ENCODE data around the gene MAGED2. TPM values are rescaled to one million over a fixed set of nuclear protein-coding genes. Genes with fewer than 3 reads are reported as not detected.

MAGED2 gene
- total and polyA plus RNA-seq, 2 experiments from 2014 or later: 509 to 612 TPM

GRCh38 chrX:54776061-54776460 lies 31.5 kb upstream of the MAGED2 start:
- no peaks in the 10 kb centered on the region for H3K79me2 ChIP-seq
- H3K36me3 ChIP-seq (replicated peaks; ENCODE audit: insufficient read depth, low read depth): no peaks in the 10 kb centered on the region
- H2AFZ ChIP-seq: no peak overlapping the region
- no peaks in the 10 kb centered on the region for H3K27me3 ChIP-seq
- TF ChIP-seq EZH2 (IDR thresholded peaks at IDR 0.05; ENCODE audit: borderline replicate concordance) (no peak), CTCF (IDR thresholded peaks at IDR 0.05; ENCODE audit: poor library complexity) (no peak), EZH2phosphoT487 (IDR thresholded peaks at IDR 0.05; ENCODE audit: low read depth, severe bottlenecking, unreplicated experiment) (no peak)
- no peaks in the 10 kb centered on the region for H3K9me3 ChIP-seq (ENCODE audit: low read depth)
- peaks cover 2% of the 10 kb centered on the region for H3K4me1 ChIP-seq (ENCODE audit: insufficient read depth)
- H3K4me2 ChIP-seq: no peak overlapping the region
- no peak for DNase-seq (ENCODE audit: low spot score)
- H4K20me1 ChIP-seq (ENCODE audit: insufficient read depth, poor library complexity, severe bottlenecking): no peaks in the 10 kb centered on the region
- no peak overlapping the region for H3K27ac ChIP-seq
- H3K4me3 ChIP-seq: no peak overlapping the region
- H3K9me2 ChIP-seq (replicated peaks; ENCODE audit: insufficient read depth): no peaks in the 10 kb centered on the region
- WGBS (ENCODE audit: low lambda C conversion rate, missing lambda C conversion rate): 75% methylated on average over 6 of the region's 6 CpGs

GRCh38 chrX:54776987-54777672 lies 30.4 kb upstream of the MAGED2 start:
- H3K27me3 ChIP-seq: no peaks in the 10 kb centered on the region
- no peaks in the 10 kb centered on the region for H3K9me2 ChIP-seq (replicated peaks; ENCODE audit: insufficient read depth)
- TF ChIP-seq CTCF (IDR thresholded peaks at IDR 0.05; ENCODE audit: poor library complexity) (no peak), EZH2 (IDR thresholded peaks at IDR 0.05; ENCODE audit: borderline replicate concordance) (no peak), EZH2phosphoT487 (IDR thresholded peaks at IDR 0.05; ENCODE audit: low read depth, severe bottlenecking, unreplicated experiment) (no peak)
- WGBS (ENCODE audit: low lambda C conversion rate, missing lambda C conversion rate): 74% methylated on average over 6 of the region's 6 CpGs
- no peak overlapping the region for H3K27ac ChIP-seq
- no peak overlapping the region for H3K4me2 ChIP-seq
- H2AFZ ChIP-seq: no peak overlapping the region
- no peak overlapping the region for H3K4me3 ChIP-seq
- no peaks in the 10 kb centered on the region for H3K79me2 ChIP-seq
- no peaks in the 10 kb centered on the region for H4K20me1 ChIP-seq (ENCODE audit: insufficient read depth, poor library complexity, severe bottlenecking)
- H3K4me1 ChIP-seq (ENCODE audit: insufficient read depth): peaks cover 2% of the 10 kb centered on the region
- H3K36me3 ChIP-seq (replicated peaks; ENCODE audit: insufficient read depth, low read depth): no peaks in the 10 kb centered on the region
- DNase-seq (ENCODE audit: low spot score): no peak
- H3K9me3 ChIP-seq (ENCODE audit: low read depth): no peaks in the 10 kb centered on the region

- H3K9me2 ChIP-seq (replicated peaks; ENCODE audit: insufficient read depth): no peaks in the 10 kb centered on the region
- H3K4me3 ChIP-seq: no peak overlapping the region
- no peaks in the 10 kb centered on the region for H4K20me1 ChIP-seq (ENCODE audit: insufficient read depth, poor library complexity, severe bottlenecking)
- H3K36me3 ChIP-seq (replicated peaks; ENCODE audit: insufficient read depth, low read depth): no peaks in the 10 kb centered on the region
- WGBS (ENCODE audit: low lambda C conversion rate, missing lambda C conversion rate): 44% methylated on average over 4 of the region's 4 CpGs
- H3K9me3 ChIP-seq (ENCODE audit: low read depth): no peaks in the 10 kb centered on the region
- TF ChIP-seq EZH2 (IDR thresholded peaks at IDR 0.05; ENCODE audit: borderline replicate concordance) (no peak), EZH2phosphoT487 (IDR thresholded peaks at IDR 0.05; ENCODE audit: low read depth, severe bottlenecking, unreplicated experiment) (no peak), CTCF (IDR thresholded peaks at IDR 0.05; ENCODE audit: poor library complexity) (no peak)
- H3K27ac ChIP-seq: no peak overlapping the region
- no peak overlapping the region for H3K4me2 ChIP-seq
- H3K27me3 ChIP-seq: no peaks in the 10 kb centered on the region
- no peaks in the 10 kb centered on the region for H3K79me2 ChIP-seq
- no peaks in the 10 kb centered on the region for H3K4me1 ChIP-seq (ENCODE audit: insufficient read depth)
- no peak for DNase-seq (ENCODE audit: low spot score)
- no peak overlapping the region for H2AFZ ChIP-seq
Observed at GRCh38 chrX:54785901-54786300, 21.6 kb upstream of the MAGED2 start.

Measured in hepatocyte (in vitro differentiated cells).